ENCODE measurements around the gene PGGHG. TPM values are rescaled to one million over a fixed set of nuclear protein-coding genes. Genes with fewer than 3 reads are reported as not detected.

Gene PGGHG
- total and polyA plus RNA-seq, 3 experiments from 2014 or later: 9.8 to 81.2 (median 81.0) TPM

DNA sequence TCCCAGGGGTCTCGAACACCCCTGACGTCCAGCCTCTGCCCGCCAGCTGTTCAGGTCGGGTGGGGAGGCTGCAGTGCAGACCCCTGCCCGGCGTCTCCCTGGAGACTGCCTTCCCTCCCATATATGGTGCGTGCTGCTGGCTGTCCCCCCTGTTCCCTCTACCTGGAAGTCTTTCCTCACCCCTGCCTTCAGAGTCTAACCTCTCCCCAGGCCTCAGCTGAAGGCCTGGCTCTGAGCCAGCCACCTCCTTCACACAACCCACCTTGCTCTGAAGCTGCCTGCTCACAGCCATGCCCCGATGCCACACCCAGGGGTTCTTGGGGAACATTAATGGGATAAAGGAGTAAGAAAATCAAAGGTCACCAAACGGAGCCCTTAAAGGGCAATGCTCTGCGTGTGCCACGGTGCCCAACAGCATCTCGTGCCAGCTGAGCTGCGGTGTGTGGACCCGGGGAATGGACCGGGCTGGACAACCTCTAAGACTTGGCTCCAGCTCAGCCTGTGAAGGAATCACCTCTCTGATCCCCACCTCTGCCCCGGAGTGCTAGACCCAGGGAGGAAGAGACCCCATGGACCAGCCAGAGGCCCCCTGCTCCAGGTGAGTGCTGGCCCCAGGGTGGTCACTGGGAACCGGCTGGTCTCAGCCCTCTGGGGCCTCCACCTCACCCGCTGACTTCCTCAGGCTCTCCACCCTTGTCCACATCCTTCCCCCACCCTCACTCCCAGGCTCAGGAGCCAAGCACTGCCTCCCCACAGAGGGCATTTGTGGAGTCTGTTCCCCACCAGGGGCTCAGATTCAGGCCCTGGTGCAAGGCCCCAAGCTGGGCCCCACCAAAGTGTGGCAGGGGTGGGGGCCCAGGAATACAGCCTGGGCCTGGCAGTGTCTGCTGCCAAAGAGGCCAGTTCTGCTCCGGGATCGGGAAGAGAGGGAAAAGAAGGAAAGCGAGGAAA lies 10.7 kb upstream of the PGGHG start, which contains the start of gene NLRP6:
Gene NLRP6, plus strand, starts transcription at position 407 of the 951 bp plus-strand sequence. Its CDS starts 163 bp downstream, at position 570.
- H3K36me3 Mint-ChIP-seq: peaks cover 6 to 23% (median 12%) of the 10 kb centered on the region in 3 donors
- no peaks in the 10 kb centered on the region for H3K27me3 Mint-ChIP-seq
- H3K36me3 ChIP-seq (ENCODE audit: insufficient read depth, low read length): no peaks in the 10 kb centered on the region
- H3K4me1 Mint-ChIP-seq: peaks cover 36 to 48% (median 44%) of the 10 kb centered on the region in 3 donors
- ChIA-PET CTCF (interaction anchor here (1.3 to 7.0 kb wide), 5 partner anchors 11 to 84 kb away, joined by 3 to 58 read pairs (median 7); no protein-coding TSS in a partner anchor), POLR2A (interaction anchor here (0.8 to 4.6 kb wide), 6 partner anchors 9 to 71 kb away, joined by 4 to 71 read pairs (median 12); partner anchors contain the start of genes BET1L and RIC8A)
- peaks cover 0 to 4% (median 2%) of the 10 kb centered on the region in 5 donors for H3K9me3 Mint-ChIP-seq
- H3K4me3 ChIP-seq (ENCODE audit: low read length): peak within 1 kb of the TSS; percentile 50
- peak within 1 kb of the TSS; percentile 35 to 91 (median 75) for H3K27ac Mint-ChIP-seq
- H3K9me3 ChIP-seq (ENCODE audit: low read length): no peaks in the 10 kb centered on the region
- peak within 1 kb of the TSS; percentile 60 to 87 (median 80) for H3K4me3 Mint-ChIP-seq
- H3K27me3 ChIP-seq (ENCODE audit: insufficient read depth, low read length, poor library complexity, severe bottlenecking): no peaks in the 10 kb centered on the region
- no peak within 1 kb of the TSS for H3K27ac ChIP-seq (ENCODE audit: low read depth, low read length)
- DNase-seq: peak in 1 of 5 donors; percentile 15
- H3K4me1 ChIP-seq (ENCODE audit: insufficient read depth, low read length): peaks cover 47% of the 10 kb centered on the region

DNA sequence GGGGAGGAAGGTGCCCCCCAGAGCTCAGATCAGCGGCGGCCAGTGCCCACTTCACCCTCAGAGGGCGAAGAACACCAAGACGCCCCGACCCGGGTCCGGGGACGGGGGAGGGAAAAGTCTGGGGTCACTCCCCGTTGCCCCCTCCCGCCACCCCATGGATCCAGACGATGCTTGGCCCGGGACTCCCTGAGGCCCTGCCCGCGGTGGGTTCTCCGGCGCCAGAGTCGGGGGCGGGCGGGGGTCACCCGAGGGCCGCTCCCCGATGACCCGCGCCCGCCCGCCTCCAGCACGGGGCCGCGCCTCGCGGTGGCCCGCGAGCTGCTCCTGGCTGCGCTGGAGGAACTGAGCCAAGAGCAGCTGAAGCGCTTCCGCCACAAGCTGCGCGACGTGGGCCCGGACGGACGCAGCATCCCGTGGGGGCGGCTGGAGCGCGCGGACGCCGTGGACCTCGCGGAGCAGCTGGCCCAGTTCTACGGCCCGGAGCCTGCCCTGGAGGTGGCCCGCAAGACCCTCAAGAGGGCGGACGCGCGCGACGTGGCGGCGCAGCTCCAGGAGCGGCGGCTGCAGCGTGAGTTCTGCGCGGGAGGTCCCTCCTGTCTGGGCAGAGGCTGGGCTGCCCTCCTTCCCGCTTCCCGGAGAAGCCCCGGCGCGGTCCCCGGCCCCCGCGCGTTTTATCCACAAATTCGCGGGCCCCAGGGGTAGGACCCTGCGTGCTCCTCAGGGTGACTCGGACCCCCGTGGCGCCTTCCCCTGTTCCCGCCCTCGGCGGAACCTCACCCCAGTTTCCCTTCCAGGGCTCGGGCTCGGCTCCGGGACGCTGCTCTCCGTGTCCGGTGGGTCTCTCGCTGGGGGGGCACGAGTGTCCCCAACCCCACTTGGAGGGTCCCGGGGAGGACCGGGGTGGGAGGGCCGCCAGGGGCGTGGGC lies 9.6 kb upstream of the PGGHG start:
- H3K9me3 Mint-ChIP-seq: peaks cover 0 to 4% (median 2%) of the 10 kb centered on the region in 5 donors
- H3K4me3 Mint-ChIP-seq: peak overlapping the region; percentile 51 to 87 (median 80)
- Histone ChIP-seq H3K4me1 (ENCODE audit: insufficient read depth, low read length) (peaks cover 47% of the 10 kb centered on the region), H3K36me3 (ENCODE audit: insufficient read depth, low read length) (no peaks in the 10 kb centered on the region), H3K9me3 (ENCODE audit: low read length) (no peaks in the 10 kb centered on the region), H3K4me3 (ENCODE audit: low read length) (peak overlapping the region; percentile 50), H3K27ac (ENCODE audit: low read depth, low read length) (no peak overlapping the region), H3K27me3 (ENCODE audit: insufficient read depth, low read length, poor library complexity, severe bottlenecking) (no peaks in the 10 kb centered on the region)
- H3K36me3 Mint-ChIP-seq: peaks cover 6 to 28% (median 12%) of the 10 kb centered on the region in 3 donors
- peaks cover 42 to 56% (median 50%) of the 10 kb centered on the region in 3 donors for H3K4me1 Mint-ChIP-seq
- ChIA-PET CTCF (interaction anchor here (0.8 to 7.0 kb wide), 12 partner anchors 8 to 137 kb away, joined by 3 to 58 read pairs (median 7); partner anchors contain the start of genes PGGHG and PSMD13), POLR2A (interaction anchor here (0.5 to 4.6 kb wide), 9 partner anchors 8 to 126 kb away, joined by 3 to 71 read pairs (median 11); partner anchors contain the start of genes BET1L, PSMD13 and RIC8A)
- peak overlapping the region in 6 of 8 donors; percentile 48 to 91 (median 80) for H3K27ac Mint-ChIP-seq
- no peaks in the 10 kb centered on the region for H3K27me3 Mint-ChIP-seq
- DNase-seq: peak in 1 of 5 donors; percentile 31

DNA sequence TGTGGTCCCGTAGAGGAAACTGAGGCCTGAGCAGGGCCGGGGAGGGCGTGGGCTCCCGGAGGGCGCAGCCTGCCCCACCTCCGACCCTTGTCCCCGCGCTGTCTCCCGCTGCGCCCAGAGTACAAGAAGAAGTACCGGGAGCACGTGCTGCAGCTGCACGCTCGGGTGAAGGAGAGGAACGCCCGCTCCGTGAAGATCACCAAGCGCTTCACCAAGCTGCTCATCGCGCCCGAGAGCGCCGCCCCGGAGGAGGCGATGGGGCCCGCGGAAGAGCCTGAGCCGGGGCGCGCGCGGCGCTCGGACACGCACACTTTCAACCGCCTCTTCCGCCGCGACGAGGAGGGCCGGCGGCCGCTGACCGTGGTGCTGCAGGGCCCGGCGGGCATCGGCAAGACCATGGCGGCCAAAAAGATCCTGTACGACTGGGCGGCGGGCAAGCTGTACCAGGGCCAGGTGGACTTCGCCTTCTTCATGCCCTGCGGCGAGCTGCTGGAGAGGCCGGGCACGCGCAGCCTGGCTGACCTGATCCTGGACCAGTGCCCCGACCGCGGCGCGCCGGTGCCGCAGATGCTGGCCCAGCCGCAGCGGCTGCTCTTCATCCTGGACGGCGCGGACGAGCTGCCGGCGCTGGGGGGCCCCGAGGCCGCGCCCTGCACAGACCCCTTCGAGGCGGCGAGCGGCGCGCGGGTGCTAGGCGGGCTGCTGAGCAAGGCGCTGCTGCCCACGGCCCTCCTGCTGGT lies 8.8 kb upstream of the PGGHG start:
- peaks cover 0 to 4% (median 2%) of the 10 kb centered on the region in 5 donors for H3K9me3 Mint-ChIP-seq
- CTCF ChIA-PET: interaction anchor here (0.9 to 7.0 kb wide), 16 partner anchors 8 to 170 kb away, joined by 3 to 58 read pairs (median 6); partner anchors contain the start of genes BET1L, PSMD13, PTDSS2 and RIC8A
- POLR2A ChIA-PET: interaction anchor here (0.5 to 4.6 kb wide), 11 partner anchors 8 to 75 kb away, joined by 3 to 71 read pairs (median 5); partner anchors contain the start of genes BET1L, PGGHG, PSMD13 and RIC8A
- H3K27me3 Mint-ChIP-seq: no peaks in the 10 kb centered on the region
- Histone ChIP-seq H3K27ac (ENCODE audit: low read depth, low read length) (no peak overlapping the region), H3K27me3 (ENCODE audit: insufficient read depth, low read length, poor library complexity, severe bottlenecking) (no peaks in the 10 kb centered on the region), H3K9me3 (ENCODE audit: low read length) (no peaks in the 10 kb centered on the region), H3K4me1 (ENCODE audit: insufficient read depth, low read length) (peaks cover 47% of the 10 kb centered on the region), H3K36me3 (ENCODE audit: insufficient read depth, low read length) (no peaks in the 10 kb centered on the region), H3K4me3 (ENCODE audit: low read length) (peak overlapping the region; percentile 50)
- H3K27ac Mint-ChIP-seq: peak overlapping the region in 5 of 8 donors; percentile 19 to 92 (median 70)
- H3K36me3 Mint-ChIP-seq: peaks cover 6 to 30% (median 12%) of the 10 kb centered on the region in 3 donors
- H3K4me1 Mint-ChIP-seq: peaks cover 42 to 59% (median 50%) of the 10 kb centered on the region in 3 donors
- H3K4me3 Mint-ChIP-seq: peak overlapping the region; percentile 77 to 92 (median 91)
- peak in 2 of 5 donors; percentile 47 to 71 for DNase-seq

DNA sequence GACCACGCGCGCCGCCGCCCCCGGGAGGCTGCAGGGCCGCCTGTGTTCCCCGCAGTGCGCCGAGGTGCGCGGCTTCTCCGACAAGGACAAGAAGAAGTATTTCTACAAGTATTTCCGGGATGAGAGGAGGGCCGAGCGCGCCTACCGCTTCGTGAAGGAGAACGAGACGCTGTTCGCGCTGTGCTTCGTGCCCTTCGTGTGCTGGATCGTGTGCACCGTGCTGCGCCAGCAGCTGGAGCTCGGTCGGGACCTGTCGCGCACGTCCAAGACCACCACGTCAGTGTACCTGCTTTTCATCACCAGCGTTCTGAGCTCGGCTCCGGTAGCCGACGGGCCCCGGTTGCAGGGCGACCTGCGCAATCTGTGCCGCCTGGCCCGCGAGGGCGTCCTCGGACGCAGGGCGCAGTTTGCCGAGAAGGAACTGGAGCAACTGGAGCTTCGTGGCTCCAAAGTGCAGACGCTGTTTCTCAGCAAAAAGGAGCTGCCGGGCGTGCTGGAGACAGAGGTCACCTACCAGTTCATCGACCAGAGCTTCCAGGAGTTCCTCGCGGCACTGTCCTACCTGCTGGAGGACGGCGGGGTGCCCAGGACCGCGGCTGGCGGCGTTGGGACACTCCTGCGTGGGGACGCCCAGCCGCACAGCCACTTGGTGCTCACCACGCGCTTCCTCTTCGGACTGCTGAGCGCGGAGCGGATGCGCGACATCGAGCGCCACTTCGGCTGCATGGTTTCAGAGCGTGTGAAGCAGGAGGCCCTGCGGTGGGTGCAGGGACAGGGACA lies 8.0 kb upstream of the PGGHG start:
- no peaks in the 10 kb centered on the region for H3K36me3 ChIP-seq (ENCODE audit: insufficient read depth, low read length)
- no peaks in the 10 kb centered on the region for H3K27me3 ChIP-seq (ENCODE audit: insufficient read depth, low read length, poor library complexity, severe bottlenecking)
- DNase-seq: peak in 3 of 5 donors; percentile 43 to 67 (median 59)
- H3K4me3 ChIP-seq (ENCODE audit: low read length): peak overlapping the region; percentile 70
- Mint-ChIP-seq H3K4me3 (peak overlapping the region; percentile 83 to 93 (median 91)), H3K4me1 (peaks cover 42 to 67% (median 54%) of the 10 kb centered on the region in 3 donors), H3K27me3 (no peaks in the 10 kb centered on the region), H3K36me3 (peaks cover 6 to 35% (median 12%) of the 10 kb centered on the region in 3 donors), H3K27ac (peak overlapping the region; percentile 57 to 97 (median 79)), H3K9me3 (peaks cover 0 to 4% (median 2%) of the 10 kb centered on the region in 5 donors)
- no peak overlapping the region for H3K27ac ChIP-seq (ENCODE audit: low read depth, low read length)
- no peaks in the 10 kb centered on the region for H3K9me3 ChIP-seq (ENCODE audit: low read length)
- ChIA-PET CTCF (interaction anchor here (0.9 to 7.0 kb wide), 21 partner anchors 7 to 170 kb away, joined by 3 to 58 read pairs (median 4); partner anchors contain the start of genes BET1L, PSMD13, PTDSS2 and RIC8A), POLR2A (interaction anchor here (0.8 to 4.6 kb wide), 10 partner anchors 8 to 539 kb away, joined by 3 to 71 read pairs (median 6); partner anchors contain the start of genes BET1L, PGGHG, PSMD13 and RIC8A)
- peaks cover 47% of the 10 kb centered on the region for H3K4me1 ChIP-seq (ENCODE audit: insufficient read depth, low read length)

DNA sequence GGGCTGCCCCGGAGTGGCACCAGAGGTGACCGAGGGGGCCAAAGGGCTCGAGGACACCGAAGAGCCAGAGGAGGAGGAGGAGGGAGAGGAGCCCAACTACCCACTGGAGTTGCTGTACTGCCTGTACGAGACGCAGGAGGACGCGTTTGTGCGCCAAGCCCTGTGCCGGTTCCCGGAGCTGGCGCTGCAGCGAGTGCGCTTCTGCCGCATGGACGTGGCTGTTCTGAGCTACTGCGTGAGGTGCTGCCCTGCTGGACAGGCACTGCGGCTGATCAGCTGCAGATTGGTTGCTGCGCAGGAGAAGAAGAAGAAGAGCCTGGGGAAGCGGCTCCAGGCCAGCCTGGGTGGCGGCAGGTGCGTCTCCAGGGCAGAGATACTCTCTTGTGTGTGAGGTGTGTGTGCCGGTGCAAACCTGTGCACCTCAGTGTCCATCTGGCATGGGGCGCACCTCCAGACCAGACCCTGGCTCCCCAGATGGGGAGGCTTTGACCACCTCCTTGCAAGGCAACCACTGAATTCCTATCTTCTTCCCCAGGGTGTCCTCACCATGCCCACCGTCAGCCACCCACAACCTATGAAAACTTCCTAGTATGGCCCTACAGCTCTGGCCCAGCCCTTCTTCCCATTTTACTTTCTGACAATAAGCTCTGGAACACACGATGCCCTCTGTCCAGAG lies 7.3 kb upstream of the PGGHG start:
- ChIA-PET POLR2A (interaction anchor here (0.7 to 4.6 kb wide), 8 partner anchors 9 to 538 kb away, joined by 3 to 71 read pairs (median 6); partner anchors contain the start of genes BET1L, PSMD13 and RIC8A), CTCF (interaction anchor here (0.9 to 7.0 kb wide), 17 partner anchors 8 to 166 kb away, joined by 3 to 58 read pairs (median 6); partner anchors contain the start of genes BET1L, PSMD13 and RIC8A)
- H3K4me1 Mint-ChIP-seq: peaks cover 44 to 72% (median 59%) of the 10 kb centered on the region in 3 donors
- no peak for DNase-seq
- H3K4me1 ChIP-seq (ENCODE audit: insufficient read depth, low read length): peaks cover 55% of the 10 kb centered on the region
- H3K27ac ChIP-seq (ENCODE audit: low read depth, low read length): no peak overlapping the region
- H3K27me3 ChIP-seq (ENCODE audit: insufficient read depth, low read length, poor library complexity, severe bottlenecking): no peaks in the 10 kb centered on the region
- peaks cover 0 to 2% (median 2%) of the 10 kb centered on the region in 5 donors for H3K9me3 Mint-ChIP-seq
- H3K4me3 ChIP-seq (ENCODE audit: low read length): peak overlapping the region; percentile 70
- H3K27ac Mint-ChIP-seq: peak overlapping the region in 6 of 8 donors; percentile 45 to 92 (median 74)
- H3K36me3 ChIP-seq (ENCODE audit: insufficient read depth, low read length): no peaks in the 10 kb centered on the region
- peak overlapping the region; percentile 83 to 93 (median 91) for H3K4me3 Mint-ChIP-seq
- H3K9me3 ChIP-seq (ENCODE audit: low read length): no peaks in the 10 kb centered on the region
- peaks cover 5 to 34% (median 8%) of the 10 kb centered on the region in 3 donors for H3K36me3 Mint-ChIP-seq
- H3K27me3 Mint-ChIP-seq: no peaks in the 10 kb centered on the region
